Neural crest cell (in vitro differentiated cells): Measurements from ENCODE around the gene DHFR. TPM values are rescaled to one million over a fixed set of nuclear protein-coding genes. Genes with fewer than 3 reads are reported as not detected.

Experiments
- DNase-seq: peaks from one replicate; pipeline ENCODE4 v3.0.0; 2021; ENCODE audit warnings: low read depth, mixed read lengths, low spot score
- H3K27ac Mint-ChIP-seq: one replicate; pipeline ENCODE4 v1.8.0; 2021; ENCODE audit warnings: mild to moderate bottlenecking, mixed read lengths; ENCODE audit not compliant: unreplicated experiment
- H3K27me3 Mint-ChIP-seq: 2 replicates; pipeline ENCODE4 v1.8.0; 2021; ENCODE audit warnings: low read depth, mild to moderate bottlenecking, mixed read lengths
- H3K36me3 Mint-ChIP-seq: 2 replicates; pipeline ENCODE4 v1.8.0; 2021; ENCODE audit warnings: low read depth, mild to moderate bottlenecking, mixed read lengths
- H3K4me1 Mint-ChIP-seq: 2 replicates; pipeline ENCODE4 v1.8.0; 2021; ENCODE audit warnings: mixed read lengths
- H3K4me3 Mint-ChIP-seq: one replicate; pipeline ENCODE4 v1.8.0; 2021; ENCODE audit warnings: mild to moderate bottlenecking, mixed read lengths
- H3K9me3 Mint-ChIP-seq: 2 replicates; pipeline ENCODE4 v1.8.0; 2021; ENCODE audit warnings: mixed read lengths
- total RNA-seq: library from RNA; stranded (reverse); gene quantifications from 2 replicates; pipeline ENCODE4 v1.2.1, GENCODE V29; 2021
- TF ChIP-seq, protein P1 (sequence below): fragments of 200-600 bp; sonication (generic); conservative IDR thresholded peaks from 2 replicates; pipeline ENCODE4 v1.5.0; 2021; ENCODE audit warnings: antibody characterized with exemption, mild to moderate bottlenecking

DHFR gene
- total RNA-seq, 1 donor from 2014 or later = 112 TPM

DNA sequence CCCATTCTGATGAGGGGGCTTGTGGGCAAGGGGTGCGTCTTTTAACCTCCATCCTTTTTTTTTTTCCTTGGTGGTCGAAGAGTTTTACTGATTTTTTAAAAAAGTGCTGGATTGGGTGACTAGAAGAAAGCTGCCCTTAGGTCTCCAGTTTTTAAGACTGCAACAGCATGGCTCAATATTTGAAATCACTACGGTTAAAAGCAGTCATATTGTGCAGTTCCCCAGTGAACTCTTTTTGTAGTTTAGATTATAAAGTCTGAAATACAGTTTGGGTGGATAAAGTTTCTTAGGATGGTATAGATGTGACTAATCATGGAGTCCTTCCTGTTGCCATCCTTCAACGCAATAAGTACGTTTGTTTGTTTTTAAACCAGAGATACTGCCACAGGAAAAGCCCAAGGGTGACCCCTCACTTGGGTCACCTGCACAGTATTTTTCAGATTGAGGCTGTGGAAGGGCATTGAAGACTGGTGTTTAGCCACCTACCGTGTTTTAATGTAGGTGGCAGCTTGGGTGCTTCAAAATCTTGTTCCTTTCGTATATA is 520 bp upstream of the DHFR start:
- no peak for DNase-seq
- Mint-ChIP-seq H3K27me3 (no peaks in the 10 kb centered on the region), H3K4me1 (peaks cover 29% of the 10 kb centered on the region), H3K27ac (peak overlapping the region; percentile 93), H3K4me3 (peak overlapping the region; percentile 99), H3K36me3 (peaks cover 24% of the 10 kb centered on the region), H3K9me3 (no peaks in the 10 kb centered on the region)
- TF ChIP-seq, protein P1, sequence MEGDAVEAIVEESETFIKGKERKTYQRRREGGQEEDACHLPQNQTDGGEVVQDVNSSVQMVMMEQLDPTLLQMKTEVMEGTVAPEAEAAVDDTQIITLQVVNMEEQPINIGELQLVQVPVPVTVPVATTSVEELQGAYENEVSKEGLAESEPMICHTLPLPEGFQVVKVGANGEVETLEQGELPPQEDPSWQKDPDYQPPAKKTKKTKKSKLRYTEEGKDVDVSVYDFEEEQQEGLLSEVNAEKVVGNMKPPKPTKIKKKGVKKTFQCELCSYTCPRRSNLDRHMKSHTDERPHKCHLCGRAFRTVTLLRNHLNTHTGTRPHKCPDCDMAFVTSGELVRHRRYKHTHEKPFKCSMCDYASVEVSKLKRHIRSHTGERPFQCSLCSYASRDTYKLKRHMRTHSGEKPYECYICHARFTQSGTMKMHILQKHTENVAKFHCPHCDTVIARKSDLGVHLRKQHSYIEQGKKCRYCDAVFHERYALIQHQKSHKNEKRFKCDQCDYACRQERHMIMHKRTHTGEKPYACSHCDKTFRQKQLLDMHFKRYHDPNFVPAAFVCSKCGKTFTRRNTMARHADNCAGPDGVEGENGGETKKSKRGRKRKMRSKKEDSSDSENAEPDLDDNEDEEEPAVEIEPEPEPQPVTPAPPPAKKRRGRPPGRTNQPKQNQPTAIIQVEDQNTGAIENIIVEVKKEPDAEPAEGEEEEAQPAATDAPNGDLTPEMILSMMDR = no peak

DNA sequence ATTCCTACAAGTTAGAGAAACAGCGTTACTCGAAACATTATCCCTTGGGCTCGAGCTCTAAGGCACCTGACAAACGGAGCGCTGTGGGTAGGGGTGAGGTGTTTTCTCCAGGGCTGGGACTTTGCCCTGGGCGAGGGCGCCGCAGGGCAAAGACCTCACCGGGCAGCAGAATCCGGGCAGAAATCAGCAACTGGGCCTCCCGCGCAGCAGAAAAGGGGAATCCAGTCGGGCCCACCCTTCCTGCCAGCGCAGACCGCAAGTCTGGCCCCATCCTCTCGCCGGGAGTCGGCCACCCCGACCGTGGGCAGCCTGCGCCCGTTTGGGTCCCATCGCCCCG is 761 bp downstream of the DHFR start:
- Mint-ChIP-seq H3K27ac (peak overlapping the region; percentile 99), H3K27me3 (no peaks in the 10 kb centered on the region), H3K4me1 (peaks cover 29% of the 10 kb centered on the region), H3K36me3 (peaks cover 13% of the 10 kb centered on the region), H3K9me3 (no peaks in the 10 kb centered on the region), H3K4me3 (peak overlapping the region; percentile 84)
- TF ChIP-seq, protein P1 = no peak
- no peak for DNase-seq

DNA sequence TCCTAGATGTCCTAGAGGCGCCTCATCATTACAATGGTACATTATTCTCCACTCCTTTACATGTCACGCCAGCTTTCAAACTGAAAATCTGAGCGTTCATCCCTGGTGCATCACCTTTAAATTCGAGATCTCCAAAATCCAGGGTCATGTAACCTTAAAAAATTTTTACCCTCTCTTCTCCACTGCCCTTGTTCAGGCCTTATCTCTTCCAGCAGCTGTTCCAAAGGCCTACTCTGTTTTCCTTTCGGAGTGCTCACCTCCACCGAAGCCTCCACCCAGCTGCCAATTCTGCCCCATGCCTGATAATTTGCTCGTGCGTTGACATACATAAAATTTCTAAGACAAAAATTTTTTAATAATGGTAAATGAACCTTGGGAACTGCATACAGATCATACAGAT is 1.3 kb downstream of the DHFR start:
- H3K27me3 Mint-ChIP-seq = no peaks in the 10 kb centered on the region
- peaks cover 29% of the 10 kb centered on the region for H3K4me1 Mint-ChIP-seq
- no peaks in the 10 kb centered on the region for H3K9me3 Mint-ChIP-seq
- TF ChIP-seq, protein P1 = no peak
- DNase-seq = no peak
- peaks cover 15% of the 10 kb centered on the region for H3K36me3 Mint-ChIP-seq
- peak overlapping the region; percentile 84 for H3K4me3 Mint-ChIP-seq
- peak overlapping the region; percentile 99 for H3K27ac Mint-ChIP-seq

DNA sequence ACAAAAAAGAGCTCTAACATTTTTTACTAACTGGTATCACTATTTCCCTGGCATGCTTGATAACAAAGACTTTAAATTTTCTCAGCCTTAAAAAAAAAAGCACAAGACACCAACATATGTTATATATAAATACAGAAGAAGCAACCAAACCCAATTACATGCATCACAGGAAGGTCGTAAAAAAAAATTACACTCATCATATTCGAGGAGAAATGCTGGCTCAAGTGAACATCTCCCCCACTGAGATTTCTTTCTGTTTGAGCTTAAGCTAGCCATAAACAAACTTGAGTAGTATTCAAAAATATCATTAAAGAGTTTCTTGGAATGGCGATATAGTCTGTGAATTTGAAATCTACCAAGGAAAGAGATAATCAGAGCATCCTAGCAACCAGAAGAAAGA is 7.9 kb downstream of the DHFR start:
- no peak for DNase-seq
- Mint-ChIP-seq H3K9me3 (peaks cover 2% of the 10 kb centered on the region), H3K36me3 (peaks cover 41% of the 10 kb centered on the region), H3K4me3 (peak overlapping the region; percentile 8), H3K4me1 (no peaks in the 10 kb centered on the region), H3K27me3 (no peaks in the 10 kb centered on the region), H3K27ac (no peak overlapping the region)
- TF ChIP-seq, protein P1 = no peak

DNA sequence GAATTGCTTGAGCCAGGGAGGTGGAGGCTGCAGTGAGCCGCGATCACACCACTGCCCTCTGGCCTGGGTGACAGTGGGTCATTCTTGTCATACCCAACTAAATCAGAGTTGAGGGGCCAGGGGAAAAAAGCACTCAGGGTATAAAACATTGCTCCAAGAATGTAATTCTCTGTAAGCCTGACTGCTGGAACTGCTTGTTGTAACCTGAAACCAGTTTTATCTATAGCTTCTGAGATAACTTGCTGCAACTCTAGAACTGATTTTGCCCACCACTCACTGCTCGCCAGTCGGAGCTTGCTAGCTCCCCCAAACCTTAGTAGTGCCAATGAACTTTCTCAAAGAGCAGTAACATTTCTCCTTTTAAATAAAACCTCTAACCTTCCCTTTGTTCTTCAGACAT is 9.9 kb downstream of the DHFR start:
- TF ChIP-seq, protein P1 = no peak
- H3K4me1 Mint-ChIP-seq = peaks cover 3% of the 10 kb centered on the region
- no peaks in the 10 kb centered on the region for H3K27me3 Mint-ChIP-seq
- peaks cover 2% of the 10 kb centered on the region for H3K9me3 Mint-ChIP-seq
- no peak overlapping the region for H3K27ac Mint-ChIP-seq
- no peak overlapping the region for H3K4me3 Mint-ChIP-seq
- peaks cover 54% of the 10 kb centered on the region for H3K36me3 Mint-ChIP-seq
- no peak for DNase-seq

DNA sequence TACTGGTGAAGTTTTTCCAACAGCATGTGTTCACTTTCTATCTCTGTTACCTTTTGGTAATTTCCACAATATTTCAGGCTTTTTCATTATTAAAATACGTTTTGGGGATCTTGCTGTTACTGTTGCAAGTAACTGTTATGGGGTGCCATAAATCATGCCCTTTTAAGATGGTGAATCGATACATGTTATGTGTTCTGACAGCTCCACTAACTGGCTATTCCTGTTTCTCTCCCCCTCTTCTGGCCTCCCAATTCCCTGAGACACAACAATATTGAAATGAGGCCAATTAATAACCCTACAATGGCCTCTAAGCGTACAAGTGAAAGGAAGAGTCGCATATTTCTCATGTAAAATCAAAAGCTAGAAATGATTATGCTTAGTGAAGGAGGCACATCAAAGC is 13.4 kb downstream of the DHFR start:
- H3K36me3 Mint-ChIP-seq = peaks cover 51% of the 10 kb centered on the region
- TF ChIP-seq, protein P1 = no peak
- H3K27me3 Mint-ChIP-seq = no peaks in the 10 kb centered on the region
- H3K4me3 Mint-ChIP-seq = no peak overlapping the region
- peaks cover 2% of the 10 kb centered on the region for H3K9me3 Mint-ChIP-seq
- peak overlapping the region; percentile 1 for H3K27ac Mint-ChIP-seq
- no peak for DNase-seq
- H3K4me1 Mint-ChIP-seq = peaks cover 3% of the 10 kb centered on the region
